Right lobe of liver (tissue), 4 donors: ENCODE data around the gene NDUFV2.

Experiments used
- POLR2A ChIP-seq: fragments of 450-650 bp; IDR thresholded peaks from one replicate; pipeline ENCODE4 v1.6.1; 2017; ENCODE audit warnings: antibody characterized with exemption, mild to moderate bottlenecking
- TF ChIP-seq, protein P1 (sequence below), 4 donors: fragments of 200-600 bp in 3 of 4; fragments of 450-650 bp in 1 of 4; IDR thresholded peaks; one replicate each; pipeline versions ENCODE4 v1.5.1 to v1.8.0; 2016 to 2022; ENCODE audit warnings: antibody characterized with exemption in 4 of 4, mild to moderate bottlenecking in 2 of 4
- donor health status: DM: no; HTN: no; CAD: no.
- donor health status: DM: no; HTN: no; CAD: no.
- donor health status: DM: no; HTN: yes; CAD: no.

DNA sequence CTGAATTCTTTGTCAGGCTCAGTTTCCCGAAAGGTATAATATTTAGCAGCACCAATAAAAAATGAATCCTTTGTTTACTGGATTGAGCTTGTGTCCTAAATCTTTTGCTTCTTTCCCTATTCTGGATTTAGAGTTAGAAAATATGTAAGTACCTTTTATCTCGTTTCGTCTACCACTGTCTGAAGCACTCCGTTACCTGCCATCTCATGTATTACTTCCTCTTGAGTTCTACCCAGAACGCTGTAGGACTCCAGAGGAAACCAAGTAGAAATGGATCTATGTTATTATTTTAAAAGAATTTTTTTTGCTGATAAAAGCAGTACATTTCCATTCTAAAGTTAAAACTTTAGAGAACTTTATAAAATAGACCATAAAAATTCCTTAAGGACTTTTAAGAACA is 47.6 kb downstream of the NDUFV2 start:
- TF ChIP-seq, protein P1, sequence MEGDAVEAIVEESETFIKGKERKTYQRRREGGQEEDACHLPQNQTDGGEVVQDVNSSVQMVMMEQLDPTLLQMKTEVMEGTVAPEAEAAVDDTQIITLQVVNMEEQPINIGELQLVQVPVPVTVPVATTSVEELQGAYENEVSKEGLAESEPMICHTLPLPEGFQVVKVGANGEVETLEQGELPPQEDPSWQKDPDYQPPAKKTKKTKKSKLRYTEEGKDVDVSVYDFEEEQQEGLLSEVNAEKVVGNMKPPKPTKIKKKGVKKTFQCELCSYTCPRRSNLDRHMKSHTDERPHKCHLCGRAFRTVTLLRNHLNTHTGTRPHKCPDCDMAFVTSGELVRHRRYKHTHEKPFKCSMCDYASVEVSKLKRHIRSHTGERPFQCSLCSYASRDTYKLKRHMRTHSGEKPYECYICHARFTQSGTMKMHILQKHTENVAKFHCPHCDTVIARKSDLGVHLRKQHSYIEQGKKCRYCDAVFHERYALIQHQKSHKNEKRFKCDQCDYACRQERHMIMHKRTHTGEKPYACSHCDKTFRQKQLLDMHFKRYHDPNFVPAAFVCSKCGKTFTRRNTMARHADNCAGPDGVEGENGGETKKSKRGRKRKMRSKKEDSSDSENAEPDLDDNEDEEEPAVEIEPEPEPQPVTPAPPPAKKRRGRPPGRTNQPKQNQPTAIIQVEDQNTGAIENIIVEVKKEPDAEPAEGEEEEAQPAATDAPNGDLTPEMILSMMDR (IDR thresholded peaks at IDR 0.05) = no peak
- TF ChIP-seq POLR2A = no peak
